SK-N-MC (cell line): ENCODE data around the gene DGCR2.

Experiments
- DNase-seq: peaks from one replicate; pipeline ENCODE4 v3.0.0-alpha.2; 2011; ENCODE audit warnings: low read depth, low spot score
- H3K27ac ChIP-seq: fragments of 200-600 bp; sonication (generic); 2 replicates; pipeline ENCODE4 v1.5.1; 2016; ENCODE audit warnings: mixed run types
- H3K36me3 ChIP-seq: fragments of 200-600 bp; sonication (generic); 2 replicates; pipeline ENCODE4 v1.6.1; 2017; ENCODE audit warnings: antibody characterized with exemption, low read length, mixed read lengths; ENCODE audit not compliant: insufficient read depth
- H3K4me3 ChIP-seq: fragments of 200-600 bp; sonication (generic); 2 replicates; pipeline ENCODE4 v1.5.1; 2016
- H3K9ac ChIP-seq: fragments of 200-600 bp; sonication (generic); 2 replicates; pipeline ENCODE4 v1.8.0; 2017; ENCODE audit warnings: mixed run types, mixed read lengths; ENCODE audit not compliant: insufficient read length
- H3K9me3 ChIP-seq: fragments of 200-600 bp; sonication (generic); 2 replicates; pipeline ENCODE4 v1.6.1; 2017; ENCODE audit warnings: low read depth, mild to moderate bottlenecking, antibody characterized with exemption, low read length, moderate library complexity, mixed read lengths
- EZH2 ChIP-seq: fragments of 200-600 bp; sonication (generic); IDR thresholded peaks from one replicate; pipeline ENCODE4 v1.6.1; 2017; ENCODE audit warnings: antibody characterized with exemption
- FOXP2 ChIP-seq: optimal IDR thresholded peaks from 2 replicates; pipeline ENCODE3; 2011; ENCODE audit warnings: mild to moderate bottlenecking, moderate library complexity; ENCODE audit not compliant: insufficient read depth; ENCODE audit errors: extremely low read length, control extremely low read depth
- POLR2AphosphoS5 ChIP-seq: IDR thresholded peaks from 2 replicates; pipeline ENCODE4 v1.6.1; 2012; ENCODE audit warnings: mild to moderate bottlenecking, low read depth, low read length, borderline replicate concordance

Gene DGCR2

DNA sequence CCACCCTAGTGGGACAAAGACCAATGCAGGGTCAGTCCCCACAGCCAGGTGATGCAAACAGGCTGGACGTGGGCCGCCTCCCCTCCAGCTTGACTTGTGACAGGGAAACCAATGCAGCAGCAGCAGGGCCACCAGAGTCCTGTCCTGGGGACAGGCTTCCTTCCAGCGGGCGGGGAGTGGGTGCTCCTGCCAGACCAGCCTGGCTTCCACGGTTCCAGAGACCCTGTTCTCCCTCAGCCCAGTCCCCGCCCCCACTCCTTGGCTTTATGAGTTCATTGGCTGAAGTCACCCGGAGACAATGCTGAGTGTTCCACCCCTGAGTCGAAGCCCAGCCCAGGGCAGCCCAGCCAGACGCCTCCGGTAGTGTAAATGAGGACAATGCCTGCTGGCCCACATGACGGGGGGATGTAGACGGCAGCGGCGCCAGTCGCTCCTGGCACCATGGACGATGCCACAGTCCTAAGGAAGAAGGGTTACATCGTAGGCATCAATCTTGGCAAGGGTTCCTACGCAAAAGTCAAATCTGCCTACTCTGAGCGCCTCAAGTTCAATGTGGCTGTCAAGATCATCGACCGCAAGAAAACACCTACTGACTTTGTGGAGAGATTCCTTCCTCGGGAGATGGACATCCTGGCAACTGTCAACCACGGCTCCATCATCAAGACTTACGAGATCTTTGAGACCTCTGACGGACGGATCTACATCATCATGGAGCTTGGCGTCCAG, 8.9 kb upstream of the DGCR2 start, which contains the start of gene TSSK2:
Gene TSSK2, plus strand, starts transcription at position 350 of the 726 bp plus-strand sequence. Its CDS starts 92 bp downstream, at position 442.
- H3K9ac ChIP-seq = no peak within 1 kb of the TSS
- H3K27ac ChIP-seq = no peak within 1 kb of the TSS
- peaks cover 8% of the 10 kb centered on the region; the same call in 1 of the 2 replicates for H3K36me3 ChIP-seq
- no peaks in the 10 kb centered on the region for H3K9me3 ChIP-seq
- no peak for DNase-seq
- TF ChIP-seq FOXP2 (no peak), EZH2 (no peak), POLR2AphosphoS5 (no peak)
- H3K4me3 ChIP-seq = no peak within 1 kb of the TSS

GRCh38 chr22:19129871-19130270, 7.7 kb upstream of the DGCR2 start:
- Histone ChIP-seq H3K9ac (no peak overlapping the region), H3K9me3 (no peaks in the 10 kb centered on the region), H3K4me3 (no peak overlapping the region), H3K27ac (no peak overlapping the region), H3K36me3 (peaks cover 8% of the 10 kb centered on the region; the same call in 1 of the 2 replicates)
- no peak for TF ChIP-seq EZH2
- TF ChIP-seq FOXP2 = no peak
- TF ChIP-seq POLR2AphosphoS5 = no peak
- DNase-seq = no peak

DNA sequence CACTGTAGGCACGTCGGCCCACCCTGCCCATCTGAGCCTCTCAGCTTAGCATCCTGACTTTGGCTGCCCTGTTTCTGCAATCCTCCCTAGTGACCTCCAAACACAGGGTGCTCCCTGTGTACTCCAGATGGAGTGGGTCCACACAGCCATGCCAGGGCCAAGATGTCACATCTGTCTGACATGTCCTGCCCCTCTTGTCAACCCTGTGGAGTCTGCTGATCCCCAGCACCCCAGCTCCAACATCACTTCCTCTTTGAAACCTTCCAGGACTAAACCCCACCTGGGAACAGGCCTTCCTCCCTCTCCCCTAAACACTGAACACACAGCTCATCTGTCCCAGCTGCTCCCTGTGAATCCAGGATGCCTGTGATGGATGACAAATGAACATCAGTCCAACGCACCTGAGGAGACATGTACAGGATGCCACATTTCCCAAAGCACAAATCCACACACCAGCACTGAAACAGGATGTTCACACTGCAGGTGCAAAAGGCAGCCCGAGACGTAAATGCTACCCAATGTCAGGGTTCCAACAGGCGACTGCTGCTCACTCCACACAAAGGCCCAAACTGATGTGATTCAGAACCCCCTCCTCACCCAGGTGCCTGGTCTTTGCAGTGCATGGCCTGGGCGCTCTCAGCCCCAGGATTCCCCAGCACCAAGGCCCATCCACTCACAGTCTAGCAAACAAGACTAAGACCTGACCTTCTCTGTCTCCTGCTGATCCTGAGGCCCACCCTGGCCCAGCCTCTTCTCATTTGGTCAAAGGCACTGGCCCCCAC, 6.9 kb upstream of the DGCR2 start:
- no peak for DNase-seq
- Histone ChIP-seq H3K4me3 (no peak overlapping the region), H3K9me3 (no peaks in the 10 kb centered on the region), H3K27ac (no peak overlapping the region), H3K36me3 (peaks cover 4% of the 10 kb centered on the region; the same call in 1 of the 2 replicates), H3K9ac (no peak overlapping the region)
- TF ChIP-seq POLR2AphosphoS5 (no peak), EZH2 (no peak), FOXP2 (no peak)

DNA sequence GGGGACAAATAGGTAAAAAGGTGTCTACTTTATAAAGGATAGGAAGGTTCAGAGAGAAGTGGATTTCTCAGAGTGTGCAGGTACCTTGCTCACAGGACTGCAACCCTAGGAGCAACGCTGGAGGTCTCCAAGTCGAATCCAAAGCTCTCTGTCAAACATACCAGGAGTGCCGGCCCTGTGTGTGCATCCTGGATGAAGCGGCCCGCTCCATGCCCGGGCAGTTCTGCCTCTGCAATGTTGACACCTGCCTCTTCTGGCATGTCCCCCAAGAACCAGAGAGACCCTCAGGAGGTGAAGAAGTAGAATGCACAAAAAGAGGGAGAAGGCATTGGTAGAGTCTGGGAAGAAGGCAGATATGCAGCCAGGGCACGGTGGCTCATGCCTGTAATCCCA, 5.8 kb upstream of the DGCR2 start:
- H3K27ac ChIP-seq = no peak overlapping the region
- no peaks in the 10 kb centered on the region for H3K9me3 ChIP-seq
- no peak overlapping the region for H3K9ac ChIP-seq
- no peak for DNase-seq
- TF ChIP-seq POLR2AphosphoS5 (no peak), EZH2 (no peak)
- H3K4me3 ChIP-seq = no peak overlapping the region
- H3K36me3 ChIP-seq = no peaks in the 10 kb centered on the region; the same call in 1 of the 2 replicates

- TF ChIP-seq FOXP2 (no peak), EZH2 (no peak), POLR2AphosphoS5 (no peak)
- H3K9me3 ChIP-seq = no peaks in the 10 kb centered on the region
- no peak overlapping the region for H3K27ac ChIP-seq
- no peaks in the 10 kb centered on the region for H3K36me3 ChIP-seq
- H3K9ac ChIP-seq = no peak overlapping the region
- no peak overlapping the region for H3K4me3 ChIP-seq
- no peak for DNase-seq
These were observed 5.3 kb upstream of the DGCR2 start for GRCh38 chr22:19127329-19128008.

DNA sequence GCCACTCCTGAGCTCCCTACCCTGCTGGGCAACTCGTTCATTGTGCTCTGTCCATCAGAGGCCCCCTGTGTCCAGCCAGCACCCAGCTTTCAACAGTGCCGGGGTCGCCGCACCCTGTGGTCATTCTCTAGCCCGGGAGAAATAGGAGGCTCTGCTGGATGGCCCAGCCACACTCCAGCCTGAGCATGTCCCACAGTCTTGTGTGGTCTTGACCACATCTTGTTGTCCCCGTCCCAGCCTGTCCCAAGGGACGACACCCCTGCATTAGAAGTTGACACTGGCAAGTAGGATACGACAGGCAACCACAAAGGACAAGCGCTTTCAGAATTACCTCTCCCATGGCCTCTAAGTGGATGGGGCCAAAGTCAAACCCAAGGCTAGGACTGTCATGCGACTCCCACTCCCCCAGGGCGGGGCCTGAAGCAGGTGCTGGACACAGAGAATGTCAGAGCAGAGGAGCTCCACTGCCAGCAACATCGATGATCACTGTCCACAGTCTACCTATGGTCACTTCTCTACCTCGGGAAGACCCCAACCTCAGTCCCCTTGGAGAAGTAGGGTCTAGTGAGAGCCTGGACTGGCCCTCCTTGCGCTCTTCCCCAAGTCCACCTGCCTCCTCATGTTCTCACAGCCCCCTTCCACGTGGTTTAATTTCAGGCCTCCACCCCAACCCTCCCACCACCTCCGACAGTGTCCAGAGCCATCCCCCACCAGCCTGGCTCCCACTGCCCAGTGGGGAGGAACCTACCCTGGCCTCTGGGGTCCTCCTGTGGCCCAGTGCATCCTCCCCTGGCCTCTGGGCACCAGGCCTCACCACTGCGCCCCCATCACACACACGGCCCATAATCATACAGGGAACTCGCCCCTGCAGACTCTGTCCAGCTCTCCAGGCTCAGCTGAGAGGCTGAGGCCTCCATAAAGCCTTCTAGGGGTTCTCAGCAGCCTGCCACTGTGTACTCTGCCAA, 4.4 kb upstream of the DGCR2 start:
- no peak overlapping the region for H3K4me3 ChIP-seq
- no peak for TF ChIP-seq FOXP2
- TF ChIP-seq POLR2AphosphoS5 = no peak
- TF ChIP-seq EZH2 = no peak
- H3K9ac ChIP-seq = no peak overlapping the region
- H3K9me3 ChIP-seq = no peaks in the 10 kb centered on the region
- no peak overlapping the region for H3K27ac ChIP-seq
- no peak for DNase-seq
- H3K36me3 ChIP-seq = no peaks in the 10 kb centered on the region

DNA sequence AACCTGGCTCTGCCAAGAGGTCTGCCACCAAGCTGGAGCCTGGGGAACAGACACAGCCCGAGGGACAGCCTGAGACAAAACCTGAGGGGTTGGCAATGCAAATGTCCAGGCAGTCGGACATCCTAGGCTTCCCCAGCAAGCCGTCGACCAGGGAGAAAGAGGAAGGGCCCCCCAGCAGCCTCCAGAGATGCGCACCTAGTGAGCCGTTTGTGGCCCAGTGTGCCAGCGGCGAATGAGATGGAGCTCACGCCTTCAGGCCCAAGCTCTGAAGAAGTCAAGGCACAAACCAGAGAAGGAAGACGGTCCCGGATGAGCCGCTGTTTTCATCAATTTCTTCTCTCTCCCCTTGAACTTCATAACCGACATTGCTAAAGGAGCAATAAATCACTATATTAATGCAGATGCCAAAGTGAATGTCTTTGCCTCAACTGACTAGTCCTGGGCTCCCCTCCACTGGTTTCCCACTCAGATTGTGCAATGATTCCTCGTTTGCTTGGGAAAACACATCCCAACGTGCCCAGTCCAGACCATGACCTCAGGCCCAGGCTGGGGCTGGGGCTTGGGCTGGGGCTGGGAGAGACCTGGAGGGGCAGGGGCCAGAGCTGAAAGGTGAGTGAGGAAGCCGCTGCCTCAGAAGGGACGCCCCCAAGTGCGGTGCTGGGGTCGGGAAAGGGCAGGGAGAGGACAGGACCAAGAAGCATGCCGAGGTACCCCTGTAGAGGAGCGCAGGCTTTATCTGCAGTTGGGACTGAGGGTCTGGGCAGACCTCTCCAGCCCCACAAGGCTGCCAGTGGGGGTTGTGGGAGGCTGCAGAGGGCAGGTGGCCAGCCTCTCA, 3.5 kb upstream of the DGCR2 start:
- TF ChIP-seq POLR2AphosphoS5 = no peak
- Histone ChIP-seq H3K27ac (no peak overlapping the region), H3K36me3 (no peaks in the 10 kb centered on the region), H3K9ac (no peak overlapping the region), H3K9me3 (no peaks in the 10 kb centered on the region), H3K4me3 (no peak overlapping the region)
- DNase-seq = no peak
